ENCODE measurements around the gene LY6G6C.

- TF ChIP-seq NFYA (IDR thresholded peaks at IDR 0.05; ENCODE audit: borderline replicate concordance, low read depth, low read length) (no peak), FOXK2 (IDR thresholded peaks at IDR 0.05) (peak; percentile 97), TARDBP (IDR thresholded peaks at IDR 0.05; ENCODE audit: borderline replicate concordance) (no peak), EP300 (IDR thresholded peaks at IDR 0.05; ENCODE audit: borderline replicate concordance in 1 of 2, control insufficient read depth in 1 of 2, low read depth in 2 of 2, low read length in 2 of 2) (no peak), YY1 (IDR thresholded peaks at IDR 0.05; ENCODE audit: low read depth, low read length) (peak; percentile 79), FOS (IDR thresholded peaks at IDR 0.05; ENCODE audit: borderline replicate concordance, extremely low read depth, insufficient read length) (no peak), MXI1 (IDR thresholded peaks at IDR 0.05; ENCODE audit: low read depth, low read length) (peak; percentile 100), RAD21 (IDR thresholded peaks at IDR 0.05; ENCODE audit: insufficient read depth, low read depth, low read length) (no peak)
- TF ChIP-seq, protein P1, sequence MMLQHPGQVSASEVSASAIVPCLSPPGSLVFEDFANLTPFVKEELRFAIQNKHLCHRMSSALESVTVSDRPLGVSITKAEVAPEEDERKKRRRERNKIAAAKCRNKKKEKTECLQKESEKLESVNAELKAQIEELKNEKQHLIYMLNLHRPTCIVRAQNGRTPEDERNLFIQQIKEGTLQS (IDR thresholded peaks at IDR 0.05; ENCODE audit: borderline replicate concordance, extremely low read depth, low read depth, low read length) = no peak
- TF ChIP-seq, protein P2, sequence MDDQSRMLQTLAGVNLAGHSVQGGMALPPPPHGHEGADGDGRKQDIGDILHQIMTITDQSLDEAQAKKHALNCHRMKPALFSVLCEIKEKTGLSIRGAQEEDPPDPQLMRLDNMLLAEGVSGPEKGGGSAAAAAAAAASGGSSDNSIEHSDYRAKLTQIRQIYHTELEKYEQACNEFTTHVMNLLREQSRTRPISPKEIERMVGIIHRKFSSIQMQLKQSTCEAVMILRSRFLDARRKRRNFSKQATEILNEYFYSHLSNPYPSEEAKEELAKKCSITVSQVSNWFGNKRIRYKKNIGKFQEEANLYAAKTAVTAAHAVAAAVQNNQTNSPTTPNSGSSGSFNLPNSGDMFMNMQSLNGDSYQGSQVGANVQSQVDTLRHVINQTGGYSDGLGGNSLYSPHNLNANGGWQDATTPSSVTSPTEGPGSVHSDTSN (IDR thresholded peaks at IDR 0.05; ENCODE audit: insufficient replicate concordance, low read depth, low read length) = no peak
Observed at GRCh38 chr6:31702819-31703716, 18.5 kb downstream of the LY6G6C start, which contains the start of gene ABHD16A.

All from GM12878 (cell line).